Measurements from ENCODE around the gene KRT12. TPM values are rescaled to one million over a fixed set of nuclear protein-coding genes. Genes with fewer than 3 reads are reported as not detected.

Gene KRT12
- total and polyA plus RNA-seq, 9 of the 15 experiments (the other 6 are each of a cell fraction or from before 2014, with no cell fraction given): 0.18 to 7.0 (median 2.2) TPM

GRCh38 chr17:40844671-40845107, 22.3 kb downstream of the KRT12 start (continued):
- no peak for TF ChIP-seq NKRF (IDR thresholded peaks at IDR 0.05; ENCODE audit: borderline replicate concordance)
- TF ChIP-seq HDAC2 (IDR thresholded peaks at IDR 0.05): peak; percentile 50; the same call in 1 of the 2 replicates
- TF ChIP-seq, protein P1, sequence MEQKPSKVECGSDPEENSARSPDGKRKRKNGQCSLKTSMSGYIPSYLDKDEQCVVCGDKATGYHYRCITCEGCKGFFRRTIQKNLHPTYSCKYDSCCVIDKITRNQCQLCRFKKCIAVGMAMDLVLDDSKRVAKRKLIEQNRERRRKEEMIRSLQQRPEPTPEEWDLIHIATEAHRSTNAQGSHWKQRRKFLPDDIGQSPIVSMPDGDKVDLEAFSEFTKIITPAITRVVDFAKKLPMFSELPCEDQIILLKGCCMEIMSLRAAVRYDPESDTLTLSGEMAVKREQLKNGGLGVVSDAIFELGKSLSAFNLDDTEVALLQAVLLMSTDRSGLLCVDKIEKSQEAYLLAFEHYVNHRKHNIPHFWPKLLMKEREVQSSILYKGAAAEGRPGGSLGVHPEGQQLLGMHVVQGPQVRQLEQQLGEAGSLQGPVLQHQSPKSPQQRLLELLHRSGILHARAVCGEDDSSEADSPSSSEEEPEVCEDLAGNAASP (IDR thresholded peaks at IDR 0.05): no peak
- TF ChIP-seq ZNF274 (IDR thresholded peaks at IDR 0.05; ENCODE audit: borderline replicate concordance, low read depth, low read length): no peak
- TF ChIP-seq ETS1 (conservative IDR thresholded peaks at IDR 0.05; ENCODE audit: control insufficient read depth, low read depth, low read length): no peak
- TF ChIP-seq GTF2A2 (tag; IDR thresholded peaks at IDR 0.05): no peak
- TF ChIP-seq FOXJ2 (tag; IDR thresholded peaks at IDR 0.05): no peak
- peak; percentile 36; the same call in 1 of the 2 replicates for TF ChIP-seq CTBP1 (IDR thresholded peaks at IDR 0.05; ENCODE audit: borderline replicate concordance)
- peak in 1 of 2 experiments; percentile 71; a peak in 2 of 4 replicates for TF ChIP-seq FOXA3 (CRISPR knock-in tag; conservative IDR thresholded peaks at IDR 0.05 in 1 of 2, IDR thresholded peaks at IDR 0.05 in 1 of 2)
- TF ChIP-seq ELF4 (CRISPR knock-in tag; IDR thresholded peaks at IDR 0.05): no peak
- no peak for TF ChIP-seq PYGO2 (tag; IDR thresholded peaks at IDR 0.05)
- no peak for TF ChIP-seq ZNF699 (CRISPR knock-in tag; IDR thresholded peaks at IDR 0.05; ENCODE audit: insufficient replicate concordance)
- no peak for TF ChIP-seq RFX7 (CRISPR knock-in tag; IDR thresholded peaks at IDR 0.05)
- TF ChIP-seq ESRRA (IDR thresholded peaks at IDR 0.05; ENCODE audit: borderline replicate concordance, low read depth): no peak; the same call in 1 of the 2 replicates
- peak in 1 of 2 experiments; percentile 35; a peak in 2 of 4 replicates for TF ChIP-seq RCOR1 (IDR thresholded peaks at IDR 0.05; ENCODE audit: borderline replicate concordance in 1 of 2, low read depth in 2 of 2, low read length in 2 of 2)
- TF ChIP-seq MXD1 (CRISPR knock-in tag; IDR thresholded peaks at IDR 0.05; ENCODE audit: borderline replicate concordance, poor library complexity, severe bottlenecking): no peak
- TF ChIP-seq BMI1 (IDR thresholded peaks at IDR 0.05; ENCODE audit: low read length): no peak
- peak; percentile 43; the same call in 1 of the 2 replicates for TF ChIP-seq ZNF592 (IDR thresholded peaks at IDR 0.05)
